Germinal center (tissue), 1 donor: ENCODE data around the gene SLC50A1.
"Not testable (repeated sequence)": the region's sequence is repeated elsewhere in the genome, so short reads cannot be mapped to it uniquely, and the experiment has no call there.

Experiments
- DNase-seq: peaks from one replicate; pipeline ENCODE4 v3.0.0; 2012; ENCODE audit warnings: mixed read lengths, low spot score

The SLC50A1 gene

DNA sequence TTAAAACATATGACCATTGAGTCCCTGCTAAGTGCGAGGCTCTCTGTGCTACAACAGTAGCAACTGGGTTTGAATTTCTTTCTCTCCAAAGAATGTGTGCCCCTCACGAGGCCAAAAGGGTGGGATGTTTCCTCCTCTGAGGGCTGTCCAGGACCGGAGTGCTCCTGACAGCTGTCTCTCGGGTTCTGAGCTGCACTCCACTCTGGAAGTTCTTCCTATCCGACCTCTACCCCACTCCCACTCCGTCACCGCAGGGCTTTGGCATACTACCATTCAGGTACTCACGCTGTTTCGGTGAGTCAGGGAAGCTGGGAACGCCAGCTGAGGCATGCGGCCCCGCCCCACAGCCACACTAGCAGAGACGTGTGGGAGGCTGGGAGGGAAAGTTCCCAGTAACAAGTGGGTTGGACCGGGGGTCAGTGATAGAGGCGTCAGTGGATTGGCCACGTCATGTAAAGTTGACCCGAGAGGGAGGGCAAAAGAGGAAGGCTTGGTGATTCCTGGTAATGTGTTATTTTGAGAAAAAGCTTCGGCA, 705 bp upstream of the SLC50A1 start:
- no peak for DNase-seq

DNA sequence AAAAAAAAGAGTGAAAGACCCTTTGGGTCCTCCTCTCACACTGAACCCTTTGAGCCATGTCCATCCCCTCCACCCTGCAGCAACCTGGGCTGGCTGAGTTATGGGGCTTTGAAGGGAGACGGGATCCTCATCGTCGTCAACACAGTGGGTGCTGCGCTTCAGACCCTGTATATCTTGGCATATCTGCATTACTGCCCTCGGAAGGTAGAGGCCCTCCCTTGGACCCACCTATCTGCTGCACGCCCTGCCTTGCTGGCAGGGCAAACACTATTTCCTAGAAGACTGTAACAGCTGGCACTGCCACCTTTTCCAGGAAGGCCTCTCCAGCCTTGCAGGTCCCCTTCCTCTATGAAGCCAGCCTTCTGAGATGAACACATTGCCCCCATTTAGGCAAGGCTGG, 1.1 kb downstream of the SLC50A1 start:
- DNase-seq, result peak; percentile 38

DNA sequence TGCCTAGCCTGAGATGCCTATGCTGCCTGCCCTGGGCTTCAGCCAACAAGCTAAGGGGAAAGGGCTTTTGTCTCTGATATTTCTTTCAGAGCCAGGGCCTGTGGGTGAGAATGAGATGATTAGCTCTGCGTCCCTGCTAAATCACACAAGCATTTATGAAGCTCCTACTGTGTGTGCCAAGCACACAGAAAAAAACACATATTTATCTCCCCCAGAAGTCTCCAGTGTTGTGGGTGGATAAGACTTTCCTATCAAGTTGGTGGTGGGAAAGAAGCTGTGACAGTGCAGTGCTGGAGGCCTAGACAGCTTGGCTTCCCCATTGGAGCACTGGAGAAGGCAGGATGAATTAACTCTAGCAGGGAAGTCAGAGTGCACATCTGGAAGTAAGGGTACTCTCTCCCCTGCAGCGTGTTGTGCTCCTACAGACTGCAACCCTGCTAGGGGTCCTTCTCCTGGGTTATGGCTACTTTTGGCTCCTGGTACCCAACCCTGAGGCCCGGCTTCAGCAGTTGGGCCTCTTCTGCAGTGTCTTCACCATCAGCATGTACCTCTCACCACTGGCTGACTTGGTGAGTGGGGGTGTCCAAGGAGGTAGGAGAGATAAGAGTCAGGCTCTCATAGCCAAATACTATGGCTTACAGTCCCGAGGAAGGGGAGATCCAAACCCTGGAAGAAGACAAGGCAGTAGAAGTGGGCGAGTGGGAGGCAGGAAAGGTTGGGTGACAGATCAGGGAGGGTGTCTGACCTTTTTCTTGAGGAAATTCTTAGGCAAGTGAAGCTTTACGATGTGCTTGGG, 1.7 kb downstream of the SLC50A1 start:
- DNase-seq, result no peak

DNA sequence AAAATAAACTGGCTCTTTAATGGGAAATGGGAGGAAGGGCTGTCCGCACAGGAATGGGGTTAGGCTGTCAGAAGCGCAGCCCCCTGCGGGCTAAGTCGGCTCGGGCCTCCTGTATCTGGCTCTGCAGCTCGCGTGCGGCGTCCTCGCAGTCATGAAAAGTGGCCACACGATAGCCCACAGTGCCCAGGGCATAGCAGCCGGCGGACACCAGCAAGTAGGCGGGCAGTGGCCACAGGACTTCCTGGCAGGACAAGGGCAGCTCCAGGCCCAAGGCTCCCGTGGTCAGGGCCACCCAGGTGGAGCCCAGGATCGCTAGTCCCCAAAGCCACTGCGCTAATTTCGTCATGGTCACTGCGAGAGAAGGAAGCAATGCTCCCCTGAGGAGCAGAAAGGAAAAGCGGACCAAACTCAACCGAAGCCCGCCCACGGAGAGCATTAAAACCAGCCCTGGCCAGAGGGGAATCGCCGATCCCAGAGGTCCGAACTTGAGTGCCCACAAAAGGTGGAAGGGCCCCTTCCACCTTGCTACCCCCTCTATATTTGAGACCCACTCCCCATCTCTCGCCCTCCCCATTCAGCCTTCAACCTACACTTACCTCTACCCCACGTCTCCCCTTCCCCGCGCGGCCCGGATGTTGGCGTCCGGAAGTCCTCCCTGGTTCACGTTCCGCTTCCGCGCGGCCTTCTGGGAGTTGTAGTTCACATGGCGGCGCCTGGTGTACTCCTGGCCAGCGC, 4.4 kb downstream of the SLC50A1 start, which contains the start of gene DPM3:
Gene DPM3 (minus strand): TSS at position 637 of the 735 bp plus-strand sequence. CDS start 291 bp downstream, at position 346.
- DNase-seq, result peak; percentile 84

DNA sequence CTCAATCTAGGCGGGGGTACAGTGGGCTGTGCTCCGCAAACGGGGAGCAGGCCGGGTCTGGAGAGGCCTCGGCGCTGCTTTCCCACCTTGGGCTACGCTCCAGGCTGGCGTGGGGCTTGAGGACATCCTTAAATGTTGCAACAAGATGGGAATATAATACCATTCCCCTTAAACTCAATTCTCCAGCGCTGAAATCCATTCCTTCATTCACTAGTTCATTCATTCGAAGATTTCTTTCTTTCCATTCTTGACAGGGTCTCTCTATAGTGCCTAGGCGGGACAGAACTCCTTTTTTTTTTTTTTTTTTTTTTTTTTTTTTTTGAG, 4.9 kb downstream of the SLC50A1 start:
- no peak for DNase-seq

DNA sequence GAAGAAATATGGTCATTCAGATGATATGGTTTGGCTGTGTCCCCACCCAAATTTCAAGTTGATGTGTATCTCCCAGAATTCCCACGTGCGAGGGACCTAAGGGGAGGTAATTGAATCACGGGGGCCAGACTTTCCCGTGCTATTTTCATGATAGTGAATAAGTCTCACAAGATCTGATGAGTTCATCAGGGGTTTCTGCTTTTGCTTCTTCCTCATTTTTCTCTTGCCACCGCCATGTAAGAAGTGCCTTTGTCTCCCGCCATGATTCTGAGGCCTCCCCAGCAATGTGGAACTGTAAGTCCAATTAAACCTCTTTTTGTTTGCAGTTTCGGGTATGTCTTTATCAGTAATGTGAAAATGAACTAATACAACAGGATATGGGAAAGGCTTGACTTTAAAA, 6.1 kb downstream of the SLC50A1 start:
- no peak for DNase-seq

DNA sequence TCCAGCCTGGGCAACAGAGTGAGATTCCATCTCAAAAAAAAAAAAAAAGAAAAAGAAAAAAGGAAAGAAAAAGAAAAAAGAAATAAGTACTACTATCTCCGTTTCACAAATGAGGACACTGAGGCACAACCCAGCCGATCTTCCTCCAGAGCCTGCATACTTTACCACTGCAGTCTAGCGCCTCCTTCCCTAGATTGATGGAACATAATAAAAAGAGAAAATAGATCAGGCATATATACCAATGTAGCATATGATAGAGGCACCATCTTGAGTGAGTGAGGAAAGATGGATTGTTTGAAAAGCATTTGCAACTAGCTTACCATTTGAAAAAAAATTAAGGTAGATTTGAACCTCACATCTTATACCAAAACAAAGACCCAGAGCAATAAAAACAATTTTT, 9.8 kb downstream of the SLC50A1 start:
- no peak for DNase-seq

DNA sequence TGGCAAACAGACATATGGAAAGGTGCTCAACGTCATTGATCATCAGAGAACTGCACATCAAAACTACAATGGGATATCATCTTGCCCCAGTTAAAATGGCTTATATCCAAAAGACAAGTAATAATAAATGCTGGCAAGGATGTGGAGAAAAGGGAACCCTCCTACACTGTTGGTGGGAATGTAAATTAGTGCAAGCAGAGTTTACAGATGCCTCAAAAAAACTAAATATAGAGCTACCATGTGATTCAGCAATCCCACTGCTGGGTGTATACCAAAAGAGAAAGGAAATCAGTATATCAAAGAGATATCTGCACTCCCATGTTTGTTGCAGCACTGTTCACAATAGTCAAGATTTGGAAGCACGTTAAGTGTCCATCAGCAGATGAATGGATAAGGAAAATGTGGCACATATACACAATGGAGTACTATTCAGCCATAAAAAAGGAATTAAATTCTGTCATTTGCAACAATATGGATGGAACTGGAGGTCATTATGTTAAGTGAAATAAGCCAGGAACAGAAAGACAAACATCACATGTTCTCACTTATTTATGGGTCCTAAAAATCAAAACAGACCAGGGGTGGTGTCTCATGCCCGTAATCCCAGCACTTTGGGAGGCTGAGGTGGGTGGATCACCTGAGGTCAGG, 20.5 kb downstream of the SLC50A1 start:
- not testable (repeated sequence) for DNase-seq

DNA sequence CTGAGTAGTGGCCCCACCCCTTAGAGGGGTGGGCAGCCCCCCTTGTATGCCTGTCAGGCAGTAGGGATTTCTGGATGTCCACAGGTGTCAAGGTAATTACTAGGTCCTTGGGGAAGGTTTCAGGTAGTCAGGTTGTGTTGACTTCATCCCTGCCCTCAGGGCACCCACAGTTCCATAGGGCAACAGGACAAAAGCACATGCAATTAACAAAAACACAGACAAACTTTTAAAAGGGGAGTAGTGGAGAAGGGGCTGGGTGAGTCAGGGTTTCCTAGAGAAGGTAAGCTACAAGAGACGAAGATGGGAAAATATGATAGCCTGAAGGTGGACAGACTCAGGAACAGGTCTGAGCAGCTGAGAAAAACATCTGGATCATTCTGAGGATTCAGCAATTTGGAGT, 23.3 kb downstream of the SLC50A1 start:
- no peak for DNase-seq

DNA sequence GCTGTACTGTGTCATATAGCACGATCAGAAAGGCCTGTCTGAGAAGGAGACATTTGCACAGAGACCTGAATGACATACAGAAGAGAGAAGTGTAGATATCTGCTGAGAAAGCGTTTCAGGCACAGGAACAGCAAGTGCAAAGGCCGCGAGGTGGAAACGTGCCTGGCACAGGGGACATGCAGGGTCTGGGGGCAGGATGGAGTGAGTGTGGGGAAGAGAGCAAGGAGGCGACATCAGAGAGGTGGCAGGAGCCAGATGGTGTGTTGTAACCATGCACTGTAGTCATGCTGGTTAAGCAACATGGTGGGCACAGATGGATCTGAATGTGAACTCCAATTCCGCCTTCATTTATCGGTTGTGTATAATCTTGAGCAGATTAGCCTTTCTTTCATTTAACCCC, 24.5 kb downstream of the SLC50A1 start:
- DNase-seq, result no peak

DNA sequence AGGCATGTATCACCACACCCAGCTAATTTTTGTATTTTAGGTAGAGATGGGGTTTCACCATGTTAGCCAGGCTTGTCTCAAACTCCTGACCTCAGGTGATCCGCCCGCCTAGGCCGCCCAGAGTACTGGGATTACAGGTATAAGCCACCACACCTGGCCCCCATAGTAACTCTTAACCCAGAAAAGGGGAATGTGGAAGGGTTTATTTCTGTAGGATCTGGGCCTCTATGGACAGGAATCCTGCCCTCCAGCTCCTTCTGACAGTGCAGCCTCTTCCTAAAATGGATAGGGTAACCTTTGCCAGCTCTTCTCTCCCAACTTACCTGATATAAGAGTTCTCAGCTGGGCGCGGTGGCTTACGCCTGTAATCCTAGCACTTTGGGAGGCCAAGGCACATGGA, 27.0 kb downstream of the SLC50A1 start:
- DNase-seq, result not testable (repeated sequence)

DNA sequence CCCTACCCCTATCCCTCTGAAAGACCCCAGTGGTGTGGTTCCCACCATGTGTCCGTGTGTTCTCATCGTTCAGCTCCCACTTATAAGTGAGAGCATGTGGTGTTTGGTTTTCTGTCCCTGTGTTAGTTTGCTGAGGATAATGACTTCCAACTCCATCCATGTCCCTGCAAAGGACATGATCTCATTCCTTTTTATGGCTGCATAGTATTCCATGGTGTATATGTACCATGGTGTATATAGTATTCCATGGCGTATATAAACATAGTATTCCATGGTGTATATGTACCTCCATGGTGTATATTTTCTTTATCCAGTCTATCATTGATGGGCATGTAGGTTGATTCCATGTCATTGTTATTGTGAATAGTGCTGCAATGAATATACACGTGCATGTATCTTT, 28.1 kb downstream of the SLC50A1 start:
- DNase-seq, result not testable (repeated sequence)

DNA sequence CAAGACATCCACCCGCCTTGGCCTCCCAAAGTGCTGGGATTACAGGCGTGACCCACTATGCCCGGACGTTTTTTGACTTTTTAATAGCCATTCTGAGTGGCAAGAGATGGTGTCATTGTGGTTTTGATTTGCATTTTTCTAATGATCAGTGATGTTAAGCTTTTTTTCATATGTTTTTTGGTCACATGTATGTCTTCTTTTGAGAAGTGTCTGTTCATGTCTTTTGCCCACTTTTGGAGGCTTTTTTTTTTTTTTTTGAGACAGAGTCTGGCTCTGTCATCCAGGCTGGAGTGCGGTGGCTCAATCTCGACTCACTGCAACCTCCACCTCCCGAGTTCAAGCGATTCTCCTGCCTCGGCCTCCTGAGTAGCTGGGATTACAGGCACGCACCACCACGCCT, 29.0 kb downstream of the SLC50A1 start:
- not testable (repeated sequence) for DNase-seq

DNA sequence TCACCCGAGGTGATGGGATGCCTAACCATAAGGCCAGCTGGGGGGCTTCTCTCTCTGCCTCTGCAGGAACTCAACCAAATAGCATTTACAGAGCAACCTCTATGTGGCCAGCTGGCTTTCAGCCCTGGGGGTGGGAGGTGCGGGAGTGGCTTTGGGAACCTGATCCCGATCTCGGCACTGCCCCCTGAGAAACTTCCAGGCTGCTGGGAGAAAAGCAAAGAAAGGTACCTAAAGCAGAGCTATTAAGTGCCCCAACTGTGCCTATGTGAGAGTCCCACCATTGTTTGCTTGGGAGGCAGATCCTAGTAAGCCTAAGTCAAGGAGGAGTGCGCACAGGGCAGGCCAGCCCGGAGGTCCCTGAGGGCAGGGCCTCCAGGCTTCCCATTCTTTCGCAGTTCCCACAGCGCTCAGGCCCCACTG, 30.4 kb downstream of the SLC50A1 start:
- no peak for DNase-seq

DNA sequence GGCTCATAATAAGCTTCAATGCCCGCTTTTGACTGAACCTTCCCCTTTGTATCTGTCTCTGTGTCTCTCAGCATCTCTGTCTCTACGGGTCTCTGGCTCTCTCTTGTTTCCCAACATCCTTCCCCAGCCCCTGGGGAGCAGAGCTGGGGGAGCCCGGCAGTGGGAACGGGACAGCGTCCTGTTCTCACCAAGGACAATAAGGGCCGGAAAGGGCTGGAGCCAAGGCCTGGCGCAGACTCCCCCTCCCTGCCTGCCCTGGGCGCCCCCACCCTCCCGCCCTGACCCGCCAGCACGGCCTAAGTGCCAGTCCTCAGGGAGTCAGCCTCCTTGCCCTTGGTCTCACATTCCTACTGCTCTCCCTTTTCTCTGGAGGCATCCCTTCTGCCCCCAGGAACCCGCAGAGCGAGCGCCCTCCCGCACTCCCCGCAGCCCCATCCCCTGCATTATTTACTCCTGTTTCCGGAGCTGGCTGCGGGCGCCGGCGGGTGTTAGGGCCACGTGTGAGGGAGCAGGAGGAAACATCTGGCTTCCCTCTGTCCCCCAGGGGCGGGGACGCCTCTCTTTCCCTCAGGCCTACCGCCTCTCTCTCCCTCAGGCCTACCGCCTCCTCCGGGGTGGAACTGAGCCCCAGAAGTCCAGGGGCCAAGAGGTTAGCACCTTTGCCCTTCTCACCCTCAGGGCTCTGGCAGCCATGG, 31.0 kb downstream of the SLC50A1 start:
- peak; percentile 34 for DNase-seq

DNA sequence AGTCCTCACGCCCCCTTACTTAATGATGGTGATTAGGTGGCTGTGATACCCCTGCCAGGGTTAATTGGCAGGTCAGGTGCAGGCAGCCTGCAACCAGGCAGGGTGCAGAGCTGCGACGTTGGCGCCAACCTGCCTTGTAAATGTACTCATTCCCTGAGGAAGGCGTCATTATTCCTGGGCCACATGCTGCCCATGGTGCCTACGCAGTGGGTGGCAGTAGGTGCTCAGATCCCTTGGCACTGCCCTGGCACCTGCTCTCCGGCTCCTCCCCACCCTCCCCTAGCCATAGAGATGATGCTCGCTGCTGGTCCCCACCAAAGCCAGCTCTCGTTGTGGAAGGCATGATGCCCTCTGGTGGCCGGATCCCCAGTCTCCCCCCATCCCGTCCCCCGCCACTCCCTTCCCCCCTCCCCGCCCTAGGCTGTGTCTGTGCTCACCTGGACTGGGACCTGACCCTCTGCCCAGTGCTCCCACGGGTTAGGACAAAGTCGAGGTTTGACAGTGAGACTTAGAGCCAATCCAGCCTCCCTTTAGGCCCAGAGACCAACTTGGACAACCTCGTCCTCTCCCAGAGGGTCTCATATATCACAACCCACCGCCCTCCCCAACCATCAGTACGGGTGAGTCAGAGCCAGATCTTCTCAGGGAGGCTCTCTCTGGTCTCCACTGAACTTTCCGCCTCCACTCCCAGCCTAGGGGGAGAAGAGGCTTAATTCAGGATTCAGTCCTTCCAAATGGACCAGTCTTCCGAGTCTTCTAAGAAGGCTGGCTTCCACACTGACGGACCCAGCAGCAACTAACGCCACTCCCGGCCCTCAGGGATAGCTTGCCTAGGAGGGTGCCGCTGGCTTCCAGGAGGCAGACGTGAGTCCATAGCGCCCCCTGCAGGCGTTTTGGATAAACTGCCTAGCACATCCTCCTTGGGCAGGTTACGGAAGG, 31.8 kb downstream of the SLC50A1 start:
- peak; percentile 87 for DNase-seq

DNA sequence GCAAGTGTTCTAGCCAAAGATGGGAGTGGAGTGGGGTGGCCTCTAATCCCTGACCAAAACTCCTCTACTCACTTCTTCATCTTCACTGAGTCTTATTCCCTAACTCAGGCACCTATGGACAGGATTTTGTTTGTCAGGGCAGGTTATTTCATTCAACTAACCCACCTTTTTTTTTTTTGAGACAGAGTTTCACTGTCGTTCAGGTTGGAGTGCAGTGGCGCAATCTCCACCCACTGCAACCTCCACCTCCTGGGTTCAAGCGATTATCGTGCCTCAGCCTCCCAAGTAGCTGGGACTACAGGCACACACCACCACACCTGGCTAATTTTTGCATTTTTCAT, 32.4 kb downstream of the SLC50A1 start:
- not testable (repeated sequence) for DNase-seq

DNA sequence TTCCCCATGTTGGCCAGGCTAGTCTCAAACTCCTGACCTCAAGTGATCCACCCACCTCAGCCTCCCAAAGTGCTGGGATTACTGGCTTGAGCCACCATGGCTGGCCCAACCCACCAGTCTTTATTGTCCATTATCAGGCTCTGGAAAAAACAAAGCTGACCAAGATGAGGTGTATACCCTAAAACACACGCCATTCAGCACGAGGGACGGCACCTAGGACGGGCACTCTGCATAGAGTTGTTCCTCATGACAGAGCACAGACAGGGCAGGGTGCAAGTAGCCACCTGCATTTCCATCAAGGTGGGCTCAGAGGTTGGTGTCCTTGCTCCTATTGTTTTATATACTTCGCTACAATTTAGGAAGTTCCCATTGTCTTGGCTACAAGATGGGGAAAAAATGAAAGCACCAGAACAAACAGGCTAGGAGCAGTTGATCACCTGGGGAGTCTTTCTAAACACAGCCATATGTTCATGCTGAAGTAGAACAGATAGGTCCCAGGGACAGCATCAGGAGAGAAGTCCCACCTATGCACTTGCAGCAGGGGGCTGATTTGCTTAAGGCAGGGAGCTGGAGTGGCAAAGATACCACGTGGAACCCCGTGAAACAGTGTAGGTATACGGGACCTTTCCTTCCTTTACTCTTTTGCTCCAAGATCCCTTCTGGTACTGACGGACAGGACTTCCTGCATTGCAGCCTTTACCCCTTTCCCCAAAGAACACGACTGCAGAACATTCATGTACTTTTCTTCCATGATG, 33.0 kb downstream of the SLC50A1 start:
- DNase-seq, result no peak

DNA sequence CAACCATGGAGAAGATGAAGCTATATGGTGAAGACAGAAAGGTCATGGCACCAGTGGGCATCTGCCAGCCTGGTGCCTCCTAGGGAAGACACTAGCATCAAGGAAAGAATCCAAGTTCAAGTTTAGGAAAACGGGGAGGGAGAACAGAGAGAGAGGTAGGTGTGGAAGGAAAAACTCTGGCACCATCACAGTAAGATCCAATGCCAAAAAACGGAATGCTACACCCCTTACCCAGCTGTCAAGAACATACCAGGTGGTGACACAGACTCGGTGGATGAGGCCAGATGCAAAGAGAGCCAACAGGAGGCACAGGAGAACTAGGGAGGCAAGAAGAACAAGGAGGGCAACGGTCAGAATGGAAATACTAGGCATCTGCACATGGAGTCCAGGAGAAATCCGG, 33.9 kb downstream of the SLC50A1 start:
- DNase-seq, result no peak

DNA sequence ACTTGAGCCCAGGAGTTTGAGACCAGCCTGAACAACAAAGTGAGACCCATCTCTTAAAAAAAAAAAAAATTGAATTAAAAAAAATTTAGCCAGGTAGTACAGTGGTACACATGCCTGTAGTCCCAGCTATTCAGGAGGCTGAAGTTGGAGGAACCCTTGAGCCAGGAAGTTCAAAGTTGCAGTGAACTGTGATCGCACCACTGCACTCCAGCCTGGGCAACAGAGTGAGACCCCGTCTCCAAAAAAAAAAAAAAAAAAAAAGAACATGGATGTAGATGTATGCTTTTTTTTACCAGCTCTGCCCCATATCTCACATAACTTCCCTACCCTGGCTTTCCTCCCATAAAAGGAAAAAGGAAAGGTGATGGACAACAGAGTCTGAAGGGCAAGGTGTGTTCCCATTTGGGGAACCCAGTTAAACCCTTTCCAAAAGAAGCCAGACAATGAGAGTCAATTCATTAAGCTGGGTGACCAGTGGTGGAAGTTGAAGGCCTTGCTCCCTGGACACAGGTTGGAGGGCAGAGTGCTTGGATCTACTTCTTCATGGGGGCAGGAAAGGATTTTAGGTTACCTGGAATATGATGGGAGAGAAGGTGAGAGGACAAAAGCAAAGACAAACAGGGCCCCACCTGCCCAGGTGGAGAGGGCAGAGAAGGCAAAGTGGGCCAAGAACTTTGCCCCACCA, 34.6 kb downstream of the SLC50A1 start:
- DNase-seq, result peak; percentile 0
